CD4-positive, alpha-beta T cell treated with Interleukin-1 beta for 1 hour (primary cell): ENCODE measurements around the gene PTPRD.

Experiments used
- DNase-seq, 2 donors: peaks; one replicate each; pipeline ENCODE4 v3.0.0-alpha.2; 2020 to 2022

PTPRD gene

GRCh38 chr9:8733131-8733954 lies 1879.5 kb downstream of the PTPRD start:
- no peak for DNase-seq

- DNase-seq, result no peak
These were observed 1880.3 kb downstream of the PTPRD start for GRCh38 chr9:8732367-8733075.

- no peak for DNase-seq
These were observed 1882.2 kb downstream of the PTPRD start for GRCh38 chr9:8730618-8731017.

GRCh38 chr9:8728910-8729309 lies 1883.9 kb downstream of the PTPRD start:
- DNase-seq, result no peak

- no peak for DNase-seq
These were observed 1885.6 kb downstream of the PTPRD start for GRCh38 chr9:8727191-8727590.

- DNase-seq, result no peak
These were observed 1886.1 kb downstream of the PTPRD start for GRCh38 chr9:8726692-8727091.

- no peak for DNase-seq
These were observed 1887.2 kb downstream of the PTPRD start for GRCh38 chr9:8725635-8726034.

GRCh38 chr9:8724284-8725018 lies 1888.4 kb downstream of the PTPRD start:
- no peak for DNase-seq

GRCh38 chr9:8723195-8723594 lies 1889.6 kb downstream of the PTPRD start:
- DNase-seq, result no peak

- no peak for DNase-seq
These were observed 1892.8 kb downstream of the PTPRD start for GRCh38 chr9:8719833-8720486.

- no peak for DNase-seq
These were observed 1894.6 kb downstream of the PTPRD start for GRCh38 chr9:8718121-8718725.

GRCh38 chr9:8717146-8717545 lies 1895.7 kb downstream of the PTPRD start:
- no peak for DNase-seq

GRCh38 chr9:8715788-8716187 lies 1897.0 kb downstream of the PTPRD start:
- DNase-seq, result no peak

- no peak for DNase-seq
These were observed 1899.0 kb downstream of the PTPRD start for GRCh38 chr9:8713811-8714165.

- DNase-seq, result no peak
These were observed 1899.5 kb downstream of the PTPRD start for GRCh38 chr9:8713149-8713810.

GRCh38 chr9:8709731-8710130 lies 1903.1 kb downstream of the PTPRD start:
- no peak for DNase-seq

GRCh38 chr9:8708728-8709127 lies 1904.1 kb downstream of the PTPRD start:
- no peak for DNase-seq

- no peak for DNase-seq
These were observed 1905.8 kb downstream of the PTPRD start for GRCh38 chr9:8706998-8707397.

GRCh38 chr9:8706531-8706930 lies 1906.3 kb downstream of the PTPRD start:
- DNase-seq, result no peak

GRCh38 chr9:8705861-8706260 lies 1906.9 kb downstream of the PTPRD start:
- DNase-seq, result no peak

GRCh38 chr9:8703904-8704303 lies 1908.9 kb downstream of the PTPRD start:
- no peak for DNase-seq

- DNase-seq, result no peak
These were observed 1910.9 kb downstream of the PTPRD start for GRCh38 chr9:8701904-8702303.
